Activated CD8-positive, alpha-beta T cell treated with anti-CD3 and anti-CD28 coated beads for 36 hours (primary cell): Measurements from ENCODE around the gene LZTS3. TPM values are rescaled to one million over a fixed set of nuclear protein-coding genes. Genes with fewer than 3 reads are reported as not detected.
A peak's percentile ranks its signal among the peaks of the same experiment; 100 is the strongest.

Experiments used
- ATAC-seq: fragments of 200-7000 bp; cut with Tn5 transposase; one replicate; pipeline ENCODE4 v1.10.0; 2021; ENCODE audit warnings: mild to moderate bottlenecking, moderate library complexity
- CTCF ChIA-PET: fragments of 350-600 bp; sonication (Branson Sonifier 250); formaldehyde crosslinking; loops from one replicate; lab custom pipeline; 2021; ENCODE audit warnings: antibody characterized with exemption; lab: Charles Lee
- POLR2A ChIA-PET: fragments of 350-600 bp; sonication (Branson Sonifier 250); formaldehyde crosslinking; loops from one replicate; lab custom pipeline; 2021; ENCODE audit warnings: antibody characterized with exemption; lab: Charles Lee
- DNase-seq: peaks from one replicate; pipeline ENCODE4 v3.0.0-alpha.2; 2020
- H3K27ac Mint-ChIP-seq: one replicate; pipeline ENCODE4 v1.8.0; 2021; ENCODE audit warnings: mild to moderate bottlenecking, mixed read lengths
- H3K27me3 Mint-ChIP-seq: one replicate; pipeline ENCODE4 v1.8.0; 2021; ENCODE audit warnings: mixed read lengths
- H3K36me3 Mint-ChIP-seq: one replicate; pipeline ENCODE4 v1.8.0; 2021; ENCODE audit warnings: low read depth, mixed read lengths
- H3K4me1 Mint-ChIP-seq: one replicate; pipeline ENCODE4 v1.8.0; 2021; ENCODE audit warnings: low read depth, mixed read lengths
- H3K4me3 Mint-ChIP-seq: one replicate; pipeline ENCODE4 v1.8.0; 2021; ENCODE audit warnings: mild to moderate bottlenecking, moderate library complexity, mixed read lengths
- H3K9me3 Mint-ChIP-seq: one replicate; pipeline ENCODE4 v1.8.0; 2021; ENCODE audit warnings: mixed read lengths
- CTCF ChIP-seq: fragments of 200-600 bp; IDR thresholded peaks from one replicate; pipeline ENCODE4 v1.8.0; 2022; ENCODE audit warnings: antibody characterized with exemption, mild to moderate bottlenecking
- intact Hi-C: fragments of 100-400 bp; cut with micrococcal nuclease; formaldehyde crosslinking; loops from one replicate; pipeline ENCODE4 v1.10.0; 2022
- total RNA-seq, 2 experiments: library from RNA; stranded (reverse); gene quantifications; one replicate each; pipeline ENCODE4 v1.2.3, GENCODE V29; 2021

LZTS3 gene
- total RNA-seq, 2 experiments from 2014 or later = 1.3 to 1.4 TPM

DNA sequence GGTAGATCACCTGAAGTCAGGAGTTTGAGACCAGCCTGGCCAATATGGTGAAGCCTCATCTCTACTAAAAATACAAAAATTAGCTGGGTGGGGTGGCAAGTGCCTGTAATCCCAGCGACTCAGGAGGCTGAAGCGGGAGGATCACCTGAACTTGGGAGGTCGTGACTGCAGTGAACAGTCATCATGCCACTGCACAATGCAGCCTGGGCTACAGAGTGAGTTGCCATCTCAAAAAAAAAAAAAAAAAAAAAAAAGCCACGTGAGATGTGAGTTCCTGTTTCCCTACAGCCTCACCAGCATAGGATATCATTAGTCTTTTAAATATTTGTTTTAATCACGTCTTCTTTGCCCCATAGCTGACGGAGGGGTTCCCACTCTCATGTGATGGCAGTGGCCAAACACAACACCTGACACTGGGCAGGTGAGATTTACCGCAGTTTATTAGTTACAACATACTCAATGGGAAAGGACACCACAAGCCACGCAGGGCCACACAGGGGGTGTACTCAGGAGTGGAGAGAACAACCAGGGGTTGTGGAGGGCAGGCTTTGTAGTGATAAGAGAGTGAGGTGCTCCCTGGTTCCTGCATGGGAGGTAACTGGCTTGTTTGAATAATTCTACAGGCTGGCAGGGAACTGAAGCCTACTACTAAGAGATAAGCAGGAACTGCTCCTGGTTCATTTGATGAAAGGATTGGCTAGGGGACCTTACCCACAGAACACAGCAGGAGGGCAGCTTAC lies 4.6 kb upstream of the LZTS3 start:
- peaks cover 8% of the 10 kb centered on the region for H3K4me1 Mint-ChIP-seq

DNA sequence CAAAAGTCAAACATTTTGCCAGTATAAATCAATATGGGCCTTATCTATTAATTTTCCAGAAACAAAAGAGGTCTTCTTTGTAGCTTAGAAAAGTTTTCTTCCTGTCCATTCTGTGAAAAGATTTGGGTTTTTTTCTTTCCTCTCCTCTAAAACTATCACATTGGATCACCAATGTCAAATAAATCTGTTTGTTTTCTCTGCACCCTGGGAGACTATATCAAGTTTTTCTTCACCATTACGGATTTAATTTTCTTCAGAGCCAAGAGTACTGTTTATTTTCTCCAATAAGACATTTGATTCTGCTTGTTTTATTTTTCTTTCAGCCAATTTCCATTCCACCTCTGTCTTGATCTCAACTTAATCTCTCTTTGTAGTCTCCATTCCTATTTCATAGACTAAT lies 1.9 kb upstream of the LZTS3 start:
- no peaks in the 10 kb centered on the region for H3K36me3 Mint-ChIP-seq
- no peaks in the 10 kb centered on the region for H3K9me3 Mint-ChIP-seq
- H3K4me3 Mint-ChIP-seq = no peak overlapping the region
- no peak overlapping the region for H3K27ac Mint-ChIP-seq
- TF ChIP-seq CTCF = no peak
- peaks cover 13% of the 10 kb centered on the region for H3K4me1 Mint-ChIP-seq
- CTCF ChIA-PET = interaction anchor here (0.9 kb wide), 1 partner anchor 44 kb away, joined by 3 read pairs; no protein-coding TSS in a partner anchor
- intact Hi-C loops = no loop called here
- no peak for ATAC-seq
- peaks cover 13% of the 10 kb centered on the region for H3K27me3 Mint-ChIP-seq
- DNase-seq = no peak
- POLR2A ChIA-PET = no interaction called here

More for the DNA sequence above, 4.6 kb upstream of the LZTS3 start:
- ATAC-seq (no peak), DNase-seq (no peak)
- H3K27ac Mint-ChIP-seq = no peak overlapping the region
- no peaks in the 10 kb centered on the region for H3K9me3 Mint-ChIP-seq
- intact Hi-C loops = no loop called here
- CTCF ChIA-PET = no interaction called here
- H3K27me3 Mint-ChIP-seq = peaks cover 13% of the 10 kb centered on the region
- H3K36me3 Mint-ChIP-seq = no peaks in the 10 kb centered on the region
- POLR2A ChIA-PET = no interaction called here
- H3K4me3 Mint-ChIP-seq = no peak overlapping the region
- no peak for TF ChIP-seq CTCF

GRCh38 chr20:3174442-3175261 lies 1.3 kb upstream of the LZTS3 start:
- ATAC-seq (no peak), DNase-seq (no peak)
- no peak for TF ChIP-seq CTCF
- no peaks in the 10 kb centered on the region for H3K9me3 Mint-ChIP-seq
- CTCF ChIA-PET = interaction anchor here (0.9 kb wide), 1 partner anchor 44 kb away, joined by 3 read pairs; no protein-coding TSS in a partner anchor
- peak overlapping the region; percentile 81 for H3K4me3 Mint-ChIP-seq
- POLR2A ChIA-PET = interaction anchor here (0.6 kb wide), 1 partner anchor 594 kb away, joined by 3 read pairs; no protein-coding TSS in a partner anchor
- H3K27me3 Mint-ChIP-seq = peaks cover 13% of the 10 kb centered on the region
- H3K4me1 Mint-ChIP-seq = peaks cover 13% of the 10 kb centered on the region
- H3K27ac Mint-ChIP-seq = no peak overlapping the region
- H3K36me3 Mint-ChIP-seq = no peaks in the 10 kb centered on the region
- intact Hi-C loops = no loop called here

GRCh38 chr20:3173610-3174441 lies 477 bp upstream of the LZTS3 start:
- intact Hi-C loops = no loop called here
- Mint-ChIP-seq H3K36me3 (no peaks in the 10 kb centered on the region), H3K4me3 (peak overlapping the region; percentile 81), H3K9me3 (no peaks in the 10 kb centered on the region), H3K4me1 (peaks cover 13% of the 10 kb centered on the region), H3K27ac (no peak overlapping the region), H3K27me3 (peaks cover 17% of the 10 kb centered on the region)
- ATAC-seq (peak; percentile 31), DNase-seq (peak; percentile 90)
- ChIA-PET CTCF (no interaction called here), POLR2A (interaction anchor here (0.6 to 3.2 kb wide), 2 partner anchors 15 to 595 kb away, joined by 3 to 25 read pairs; partner anchors contain the start of genes FASTKD5 and UBOX5)
- TF ChIP-seq CTCF = peak; percentile 17
